GM20000 (cell line): ENCODE data around the gene GXYLT2.

Experiments used
- DNase-seq: peaks from one replicate; pipeline ENCODE4 v3.0.0; 2012; ENCODE audit warnings: low spot score
- TF ChIP-seq, protein P1 (sequence below): IDR thresholded peaks from 2 replicates; pipeline ENCODE4 v1.5.1; 2012; ENCODE audit warnings: mild to moderate bottlenecking, control low read depth; ENCODE audit errors: extremely low read depth, missing control alignments

The GXYLT2 gene

DNA sequence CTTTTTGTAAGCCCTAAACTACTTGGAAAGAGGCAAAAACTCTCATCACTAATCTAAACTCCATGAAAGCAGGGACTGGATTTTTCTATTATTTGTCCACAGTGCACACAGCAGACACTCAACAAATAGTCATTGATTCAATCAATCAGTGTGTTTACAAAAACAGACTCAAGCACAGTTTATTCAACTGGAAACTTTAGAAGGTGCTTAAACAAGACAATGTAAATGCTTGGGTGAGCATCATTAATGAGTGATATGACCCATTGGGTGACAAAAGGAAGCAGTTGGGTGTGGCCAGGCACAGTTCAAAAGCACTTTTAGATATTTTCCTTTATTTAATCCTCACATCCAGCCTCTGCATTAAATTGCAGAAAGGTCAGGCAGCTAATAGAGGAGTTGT is 76.8 kb downstream of the GXYLT2 start:
- DNase-seq = no peak
- TF ChIP-seq, protein P1, sequence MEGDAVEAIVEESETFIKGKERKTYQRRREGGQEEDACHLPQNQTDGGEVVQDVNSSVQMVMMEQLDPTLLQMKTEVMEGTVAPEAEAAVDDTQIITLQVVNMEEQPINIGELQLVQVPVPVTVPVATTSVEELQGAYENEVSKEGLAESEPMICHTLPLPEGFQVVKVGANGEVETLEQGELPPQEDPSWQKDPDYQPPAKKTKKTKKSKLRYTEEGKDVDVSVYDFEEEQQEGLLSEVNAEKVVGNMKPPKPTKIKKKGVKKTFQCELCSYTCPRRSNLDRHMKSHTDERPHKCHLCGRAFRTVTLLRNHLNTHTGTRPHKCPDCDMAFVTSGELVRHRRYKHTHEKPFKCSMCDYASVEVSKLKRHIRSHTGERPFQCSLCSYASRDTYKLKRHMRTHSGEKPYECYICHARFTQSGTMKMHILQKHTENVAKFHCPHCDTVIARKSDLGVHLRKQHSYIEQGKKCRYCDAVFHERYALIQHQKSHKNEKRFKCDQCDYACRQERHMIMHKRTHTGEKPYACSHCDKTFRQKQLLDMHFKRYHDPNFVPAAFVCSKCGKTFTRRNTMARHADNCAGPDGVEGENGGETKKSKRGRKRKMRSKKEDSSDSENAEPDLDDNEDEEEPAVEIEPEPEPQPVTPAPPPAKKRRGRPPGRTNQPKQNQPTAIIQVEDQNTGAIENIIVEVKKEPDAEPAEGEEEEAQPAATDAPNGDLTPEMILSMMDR = no peak

DNA sequence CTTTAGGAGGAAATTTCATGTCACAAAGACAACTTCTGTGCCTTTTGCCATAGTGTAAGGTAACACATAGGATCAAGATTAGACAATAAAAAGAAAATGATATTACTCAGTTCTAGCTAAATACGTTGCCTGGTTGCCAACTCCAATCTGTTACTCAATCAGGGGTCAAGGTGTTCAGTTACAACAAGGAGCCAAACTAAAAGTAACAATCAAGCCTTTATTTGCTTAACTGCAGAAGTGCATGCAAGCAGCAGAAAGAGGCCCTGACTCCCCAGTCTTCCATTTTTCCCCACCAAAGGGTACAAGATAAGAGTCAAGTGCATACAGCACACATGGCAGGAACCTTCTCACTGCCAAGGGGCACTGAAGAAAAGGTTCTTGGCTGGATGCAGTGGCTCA is 80.4 kb downstream of the GXYLT2 start:
- TF ChIP-seq, protein P1 = no peak
- no peak for DNase-seq

DNA sequence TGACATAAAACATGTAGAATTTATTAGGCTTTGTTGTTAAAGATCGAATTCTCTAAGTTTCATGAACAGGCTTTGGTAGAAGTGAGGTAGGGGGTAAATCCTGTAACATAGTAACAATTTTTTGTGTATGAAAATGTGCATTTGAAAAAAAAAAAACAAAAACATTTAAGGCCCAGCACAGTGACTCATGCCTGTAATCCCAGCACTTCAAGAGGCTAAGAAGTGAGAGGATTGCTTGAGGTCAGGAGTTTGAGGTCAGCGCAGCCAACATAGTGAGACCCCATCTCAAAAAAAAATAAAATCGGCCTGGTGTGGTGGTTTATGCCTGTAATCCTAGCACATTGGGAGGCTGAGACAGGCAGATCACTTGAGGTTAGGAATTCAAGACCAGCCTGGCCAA is 81.9 kb downstream of the GXYLT2 start:
- DNase-seq = no peak
- TF ChIP-seq, protein P1 = no peak

DNA sequence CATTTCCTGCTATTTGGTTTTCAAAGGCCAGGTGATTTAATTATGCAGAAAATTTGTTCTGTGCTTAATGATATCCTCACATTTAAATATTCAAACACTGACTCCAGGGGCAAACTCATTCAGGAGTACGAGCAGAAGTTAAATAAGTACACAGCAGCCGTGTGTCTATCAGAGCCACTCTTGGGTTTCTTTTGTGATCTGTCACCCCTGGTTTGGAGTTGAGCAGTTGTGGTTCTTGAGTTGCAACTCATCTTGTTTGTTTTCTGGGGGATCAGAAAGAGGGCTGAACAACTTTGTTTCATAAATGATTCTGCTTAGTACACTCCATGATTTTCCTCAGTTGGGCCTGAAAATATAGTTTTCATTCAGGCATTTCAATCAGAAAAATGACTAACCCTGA is 83.1 kb downstream of the GXYLT2 start:
- no peak for DNase-seq
- TF ChIP-seq, protein P1 = no peak

DNA sequence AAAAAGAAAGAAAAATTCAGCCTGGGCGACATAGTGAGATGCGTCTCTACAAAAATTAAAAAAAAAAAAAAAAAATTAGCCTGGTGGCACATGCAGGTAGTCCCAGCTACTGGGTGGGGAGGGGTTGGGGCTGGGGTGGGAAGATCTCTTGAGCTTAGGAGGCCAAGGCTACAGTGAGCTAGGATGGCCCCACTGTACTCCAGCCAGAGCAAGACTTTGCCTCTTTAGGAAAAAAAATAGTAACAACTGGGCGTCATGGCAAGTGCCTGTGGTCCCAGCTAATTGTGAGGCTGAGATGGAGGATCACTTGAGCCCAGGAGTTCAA is 84.8 kb downstream of the GXYLT2 start:
- TF ChIP-seq, protein P1 = no peak
- no peak for DNase-seq

DNA sequence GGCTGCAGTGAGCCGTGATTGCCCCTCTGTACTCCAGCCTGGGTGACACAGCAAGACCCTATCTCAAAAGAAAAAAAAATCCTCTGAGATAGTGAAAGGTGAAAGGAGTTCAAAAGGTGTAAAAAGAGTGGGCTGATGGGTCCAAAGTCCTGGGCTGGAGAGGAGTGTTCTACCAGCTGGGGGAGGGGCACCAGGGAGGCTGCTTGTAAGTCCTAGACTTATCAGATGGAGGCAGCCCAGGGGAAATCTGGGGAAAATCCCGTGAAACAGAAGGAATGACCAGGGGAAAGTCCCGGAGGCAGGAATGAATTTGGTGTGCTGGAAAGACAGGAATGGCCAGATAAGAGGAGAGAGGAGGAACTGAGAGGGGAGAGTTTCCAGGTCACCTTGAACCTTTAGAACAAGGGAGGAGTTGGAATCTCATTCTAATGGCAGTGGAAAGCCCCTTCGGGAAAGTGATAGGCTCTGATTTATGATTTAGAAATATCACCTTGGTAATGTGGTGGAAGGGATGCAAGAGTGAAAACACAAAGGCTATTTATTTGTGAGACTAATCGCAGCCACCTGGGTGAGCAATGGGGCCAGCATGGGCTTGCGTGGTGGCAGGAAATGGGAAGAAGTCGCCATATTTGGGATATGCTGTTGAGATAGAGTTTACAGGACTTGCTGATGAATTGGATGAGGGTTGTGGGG is 85.3 kb downstream of the GXYLT2 start:
- TF ChIP-seq, protein P1 = no peak
- DNase-seq = no peak

DNA sequence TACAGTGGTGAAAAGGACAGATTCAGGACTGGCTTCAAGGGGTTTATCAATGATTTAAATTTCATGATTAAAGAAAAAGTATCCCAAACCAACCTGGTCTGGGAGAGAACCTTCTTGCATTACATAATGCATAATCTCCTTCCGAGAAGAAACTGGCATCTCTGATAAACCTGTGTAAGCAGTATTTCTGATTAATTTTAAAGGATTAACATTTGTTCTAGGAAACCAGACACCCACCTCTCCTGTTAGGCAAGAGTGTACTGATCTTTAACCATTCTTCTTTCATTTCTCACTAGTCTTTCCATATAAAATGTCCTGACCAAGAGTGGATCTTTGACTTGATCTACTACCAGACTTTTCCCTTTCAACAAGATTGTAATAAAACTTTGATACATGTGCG is 85.9 kb downstream of the GXYLT2 start:
- DNase-seq = no peak
- TF ChIP-seq, protein P1 = no peak
